HepG2 (cell line): ENCODE data around the gene IQSEC1.

Experiments
- BCL3 ChIP-seq: sonication (generic); formaldehyde crosslinking; IDR thresholded peaks from 2 replicates; pipeline ENCODE4 v1.5.1; 2020; ENCODE audit warnings: mild to moderate bottlenecking, missing genetic modification reagents, moderate library complexity
- CTCF ChIP-seq: sonication (generic); formaldehyde crosslinking; IDR thresholded peaks from 2 replicates; pipeline ENCODE4 v1.5.0; 2020; ENCODE audit warnings: mild to moderate bottlenecking, missing genetic modification reagents, moderate library complexity
- DZIP1 ChIP-seq: sonication (generic); formaldehyde crosslinking; IDR thresholded peaks from 2 replicates; pipeline ENCODE4 v1.5.0; 2020; ENCODE audit warnings: mild to moderate bottlenecking, missing genetic modification reagents
- JUND ChIP-seq: sonication (generic); formaldehyde crosslinking; IDR thresholded peaks from 2 replicates; pipeline ENCODE4 v1.8.0; 2022; ENCODE audit warnings: mild to moderate bottlenecking, missing genetic modification reagents
- KMT2A ChIP-seq: sonication (generic); formaldehyde crosslinking; IDR thresholded peaks from 2 replicates; pipeline ENCODE4 v1.4.0; 2020; ENCODE audit warnings: missing genetic modification reagents
- RAD51 ChIP-seq: fragments of 450-650 bp; IDR thresholded peaks from 2 replicates; pipeline ENCODE4 v1.6.1; 2016; ENCODE audit warnings: borderline replicate concordance
- TEAD2 ChIP-seq: sonication (generic); formaldehyde crosslinking; IDR thresholded peaks from 2 replicates; pipeline ENCODE4 v1.9.0; 2021; ENCODE audit warnings: missing genetic modification reagents
- ZNF18 ChIP-seq: sonication (generic); formaldehyde crosslinking; IDR thresholded peaks from 2 replicates; pipeline ENCODE4 v1.8.0; 2022; ENCODE audit warnings: mild to moderate bottlenecking, missing genetic modification reagents; ENCODE audit not compliant: insufficient replicate concordance
- ZNF44 ChIP-seq: sonication (generic); formaldehyde crosslinking; IDR thresholded peaks from 2 replicates; pipeline ENCODE4 v1.5.1; 2020; ENCODE audit warnings: mild to moderate bottlenecking, missing genetic modification reagents
- ZNF549 ChIP-seq: sonication (generic); formaldehyde crosslinking; IDR thresholded peaks from 2 replicates; pipeline ENCODE4 v1.5.0; 2020; ENCODE audit warnings: missing genetic modification reagents

- TF ChIP-seq BCL3 (CRISPR knock-in tag) (no peak), CTCF (CRISPR knock-in tag) (no peak), ZNF18 (CRISPR knock-in tag) (no peak), ZNF44 (CRISPR knock-in tag) (no peak), TEAD2 (CRISPR knock-in tag) (no peak), JUND (no peak), KMT2A (CRISPR knock-in tag) (no peak), RAD51 (no peak), DZIP1 (no peak), ZNF549 (CRISPR knock-in tag) (no peak)
Observed at GRCh38 chr3:13080591-13080990, 7.4 kb upstream of the IQSEC1 start.
